ENCODE measurements around the gene TRAF5.

- TF ChIP-seq MAX (CRISPR knock-in tag; IDR thresholded peaks at IDR 0.05), result no peak
- TF ChIP-seq TEAD4 (CRISPR knock-in tag; IDR thresholded peaks at IDR 0.05), result no peak
- no peak for TF ChIP-seq TCF7 (CRISPR knock-in tag; IDR thresholded peaks at IDR 0.05; ENCODE audit: low read depth)
- TF ChIP-seq CTCF (IDR thresholded peaks at IDR 0.05), result no peak
- TF ChIP-seq MLX (CRISPR knock-in tag; IDR thresholded peaks at IDR 0.05), result no peak
- TF ChIP-seq CBFB (CRISPR knock-in tag; IDR thresholded peaks at IDR 0.05; ENCODE audit: low read depth), result no peak
- no peak for TF ChIP-seq RELA (CRISPR knock-in tag; IDR thresholded peaks at IDR 0.05; ENCODE audit: borderline replicate concordance)
- TF ChIP-seq HMGA2 (CRISPR knock-in tag; IDR thresholded peaks at IDR 0.05), result no peak
- no peak for TF ChIP-seq ESRRA (CRISPR knock-in tag; IDR thresholded peaks at IDR 0.05; ENCODE audit: borderline replicate concordance)
- TF ChIP-seq, protein P1, sequence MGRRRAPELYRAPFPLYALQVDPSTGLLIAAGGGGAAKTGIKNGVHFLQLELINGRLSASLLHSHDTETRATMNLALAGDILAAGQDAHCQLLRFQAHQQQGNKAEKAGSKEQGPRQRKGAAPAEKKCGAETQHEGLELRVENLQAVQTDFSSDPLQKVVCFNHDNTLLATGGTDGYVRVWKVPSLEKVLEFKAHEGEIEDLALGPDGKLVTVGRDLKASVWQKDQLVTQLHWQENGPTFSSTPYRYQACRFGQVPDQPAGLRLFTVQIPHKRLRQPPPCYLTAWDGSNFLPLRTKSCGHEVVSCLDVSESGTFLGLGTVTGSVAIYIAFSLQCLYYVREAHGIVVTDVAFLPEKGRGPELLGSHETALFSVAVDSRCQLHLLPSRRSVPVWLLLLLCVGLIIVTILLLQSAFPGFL (CRISPR knock-in tag; IDR thresholded peaks at IDR 0.05; ENCODE audit: borderline replicate concordance), result no peak
These were observed 94.3 kb downstream of the TRAF5 start for GRCh38 chr1:211420845-211421454.
